ENCODE data around the gene GPC3.

The GPC3 gene

DNA sequence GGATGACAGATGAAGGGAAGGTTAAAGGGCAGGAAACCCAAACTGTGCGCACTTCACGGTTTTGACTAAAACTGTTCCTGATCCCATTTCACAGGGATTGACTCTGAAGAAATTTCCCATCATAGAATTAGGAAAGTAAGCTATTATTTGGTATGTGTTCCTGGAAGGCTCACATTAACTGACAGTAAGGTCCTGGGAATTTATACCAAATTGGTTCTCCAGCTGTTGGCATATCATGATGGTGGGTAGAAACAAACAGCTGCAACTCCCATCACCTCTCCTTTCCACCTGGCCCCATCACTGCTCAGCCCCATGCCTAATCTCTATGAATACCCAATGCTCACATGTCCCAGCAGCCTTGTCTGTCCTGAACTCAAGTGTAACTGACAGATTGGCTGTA, 121.2 kb downstream of the GPC3 start:
- TF ChIP-seq EP300 (IDR thresholded peaks at IDR 0.05; ENCODE audit: borderline replicate concordance) (no peak), CEBPB (IDR thresholded peaks at IDR 0.05) (no peak), EGR1 (IDR thresholded peaks at IDR 0.05) (no peak), NFIC (IDR thresholded peaks at IDR 0.05) (no peak), ZBTB7A (IDR thresholded peaks at IDR 0.05; ENCODE audit: low read depth) (no peak), TCF12 (IDR thresholded peaks at IDR 0.05; ENCODE audit: low read depth) (no peak), TEAD4 (IDR thresholded peaks at IDR 0.05) (no peak), FOXM1 (IDR thresholded peaks at IDR 0.05; ENCODE audit: borderline replicate concordance, low read depth) (no peak), RAD21 (IDR thresholded peaks at IDR 0.05; ENCODE audit: low read depth) (no peak), CREB1 (IDR thresholded peaks at IDR 0.05; ENCODE audit: low read depth) (no peak), YY1 (IDR thresholded peaks at IDR 0.05; ENCODE audit: low read depth) (no peak), TAF1 (IDR thresholded peaks at IDR 0.05; ENCODE audit: low read depth) (no peak)
- TF ChIP-seq, protein P1, sequence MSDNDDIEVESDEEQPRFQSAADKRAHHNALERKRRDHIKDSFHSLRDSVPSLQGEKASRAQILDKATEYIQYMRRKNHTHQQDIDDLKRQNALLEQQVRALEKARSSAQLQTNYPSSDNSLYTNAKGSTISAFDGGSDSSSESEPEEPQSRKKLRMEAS (IDR thresholded peaks at IDR 0.05), result no peak
- TF ChIP-seq, protein P2, sequence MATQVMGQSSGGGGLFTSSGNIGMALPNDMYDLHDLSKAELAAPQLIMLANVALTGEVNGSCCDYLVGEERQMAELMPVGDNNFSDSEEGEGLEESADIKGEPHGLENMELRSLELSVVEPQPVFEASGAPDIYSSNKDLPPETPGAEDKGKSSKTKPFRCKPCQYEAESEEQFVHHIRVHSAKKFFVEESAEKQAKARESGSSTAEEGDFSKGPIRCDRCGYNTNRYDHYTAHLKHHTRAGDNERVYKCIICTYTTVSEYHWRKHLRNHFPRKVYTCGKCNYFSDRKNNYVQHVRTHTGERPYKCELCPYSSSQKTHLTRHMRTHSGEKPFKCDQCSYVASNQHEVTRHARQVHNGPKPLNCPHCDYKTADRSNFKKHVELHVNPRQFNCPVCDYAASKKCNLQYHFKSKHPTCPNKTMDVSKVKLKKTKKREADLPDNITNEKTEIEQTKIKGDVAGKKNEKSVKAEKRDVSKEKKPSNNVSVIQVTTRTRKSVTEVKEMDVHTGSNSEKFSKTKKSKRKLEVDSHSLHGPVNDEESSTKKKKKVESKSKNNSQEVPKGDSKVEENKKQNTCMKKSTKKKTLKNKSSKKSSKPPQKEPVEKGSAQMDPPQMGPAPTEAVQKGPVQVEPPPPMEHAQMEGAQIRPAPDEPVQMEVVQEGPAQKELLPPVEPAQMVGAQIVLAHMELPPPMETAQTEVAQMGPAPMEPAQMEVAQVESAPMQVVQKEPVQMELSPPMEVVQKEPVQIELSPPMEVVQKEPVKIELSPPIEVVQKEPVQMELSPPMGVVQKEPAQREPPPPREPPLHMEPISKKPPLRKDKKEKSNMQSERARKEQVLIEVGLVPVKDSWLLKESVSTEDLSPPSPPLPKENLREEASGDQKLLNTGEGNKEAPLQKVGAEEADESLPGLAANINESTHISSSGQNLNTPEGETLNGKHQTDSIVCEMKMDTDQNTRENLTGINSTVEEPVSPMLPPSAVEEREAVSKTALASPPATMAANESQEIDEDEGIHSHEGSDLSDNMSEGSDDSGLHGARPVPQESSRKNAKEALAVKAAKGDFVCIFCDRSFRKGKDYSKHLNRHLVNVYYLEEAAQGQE (IDR thresholded peaks at IDR 0.05; ENCODE audit: low read depth), result no peak
- TF ChIP-seq, protein P3, sequence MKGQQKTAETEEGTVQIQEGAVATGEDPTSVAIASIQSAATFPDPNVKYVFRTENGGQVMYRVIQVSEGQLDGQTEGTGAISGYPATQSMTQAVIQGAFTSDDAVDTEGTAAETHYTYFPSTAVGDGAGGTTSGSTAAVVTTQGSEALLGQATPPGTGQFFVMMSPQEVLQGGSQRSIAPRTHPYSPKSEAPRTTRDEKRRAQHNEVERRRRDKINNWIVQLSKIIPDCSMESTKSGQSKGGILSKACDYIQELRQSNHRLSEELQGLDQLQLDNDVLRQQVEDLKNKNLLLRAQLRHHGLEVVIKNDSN (IDR thresholded peaks at IDR 0.05), result no peak

DNA sequence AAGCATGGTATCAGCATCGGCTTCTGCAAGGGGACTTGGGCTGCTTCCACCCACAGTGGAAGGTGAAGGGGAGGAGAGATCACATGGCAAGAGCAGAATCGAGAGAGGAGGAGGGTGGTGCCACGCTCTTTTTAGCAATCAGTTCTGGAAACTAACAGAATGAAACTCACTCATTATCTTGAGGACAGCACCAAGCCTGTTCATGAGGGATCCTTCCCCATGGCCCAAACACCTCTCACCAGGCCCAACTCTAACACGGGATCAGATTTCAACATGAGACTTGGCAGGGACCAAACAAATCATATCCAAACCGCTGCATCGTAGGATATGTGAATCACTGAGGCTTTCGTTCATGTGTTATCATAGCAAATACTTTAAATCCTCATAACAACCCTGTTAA, 125.5 kb downstream of the GPC3 start:
- TF ChIP-seq CEBPB (IDR thresholded peaks at IDR 0.05), result no peak
- TF ChIP-seq TCF12 (IDR thresholded peaks at IDR 0.05; ENCODE audit: low read depth), result no peak
- no peak for TF ChIP-seq FOXM1 (IDR thresholded peaks at IDR 0.05; ENCODE audit: borderline replicate concordance, low read depth)
- no peak for TF ChIP-seq RAD21 (IDR thresholded peaks at IDR 0.05; ENCODE audit: low read depth)
- no peak for TF ChIP-seq TAF1 (IDR thresholded peaks at IDR 0.05; ENCODE audit: low read depth)
- TF ChIP-seq TEAD4 (IDR thresholded peaks at IDR 0.05), result no peak
- TF ChIP-seq, protein P1 (IDR thresholded peaks at IDR 0.05), result no peak

DNA sequence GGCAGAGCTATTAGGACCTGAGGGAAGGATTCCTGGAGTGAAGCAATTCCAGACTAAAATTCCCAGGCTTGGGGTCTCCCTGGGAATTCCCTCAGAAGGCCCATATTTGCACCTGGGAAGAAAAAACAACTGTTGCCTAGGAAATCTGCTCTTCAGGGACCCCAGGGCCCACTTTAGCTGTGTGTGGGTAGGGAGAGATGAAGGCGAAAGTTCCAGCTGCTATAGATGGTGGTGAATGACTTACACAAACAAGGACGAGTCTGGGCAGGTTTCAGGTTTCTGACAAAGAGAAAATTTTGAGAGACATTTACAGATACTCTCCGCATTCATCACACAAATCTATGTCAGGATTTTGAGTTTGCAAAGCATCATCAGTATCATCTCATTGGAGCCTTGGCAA, 126.1 kb downstream of the GPC3 start:
- TF ChIP-seq, protein P2 (IDR thresholded peaks at IDR 0.05; ENCODE audit: low read depth), result no peak
- TF ChIP-seq FOXM1 (IDR thresholded peaks at IDR 0.05; ENCODE audit: borderline replicate concordance, low read depth) (no peak), TAF1 (IDR thresholded peaks at IDR 0.05; ENCODE audit: low read depth) (no peak), EP300 (IDR thresholded peaks at IDR 0.05; ENCODE audit: borderline replicate concordance) (no peak), TEAD4 (IDR thresholded peaks at IDR 0.05) (no peak), ZBTB7A (IDR thresholded peaks at IDR 0.05; ENCODE audit: low read depth) (no peak), CREB1 (IDR thresholded peaks at IDR 0.05; ENCODE audit: low read depth) (no peak), YY1 (IDR thresholded peaks at IDR 0.05; ENCODE audit: low read depth) (no peak), TCF12 (IDR thresholded peaks at IDR 0.05; ENCODE audit: low read depth) (no peak), EGR1 (IDR thresholded peaks at IDR 0.05) (no peak), CEBPB (IDR thresholded peaks at IDR 0.05) (no peak), RAD21 (IDR thresholded peaks at IDR 0.05; ENCODE audit: low read depth) (no peak), NFIC (IDR thresholded peaks at IDR 0.05) (no peak)
- TF ChIP-seq, protein P3 (IDR thresholded peaks at IDR 0.05), result no peak

DNA sequence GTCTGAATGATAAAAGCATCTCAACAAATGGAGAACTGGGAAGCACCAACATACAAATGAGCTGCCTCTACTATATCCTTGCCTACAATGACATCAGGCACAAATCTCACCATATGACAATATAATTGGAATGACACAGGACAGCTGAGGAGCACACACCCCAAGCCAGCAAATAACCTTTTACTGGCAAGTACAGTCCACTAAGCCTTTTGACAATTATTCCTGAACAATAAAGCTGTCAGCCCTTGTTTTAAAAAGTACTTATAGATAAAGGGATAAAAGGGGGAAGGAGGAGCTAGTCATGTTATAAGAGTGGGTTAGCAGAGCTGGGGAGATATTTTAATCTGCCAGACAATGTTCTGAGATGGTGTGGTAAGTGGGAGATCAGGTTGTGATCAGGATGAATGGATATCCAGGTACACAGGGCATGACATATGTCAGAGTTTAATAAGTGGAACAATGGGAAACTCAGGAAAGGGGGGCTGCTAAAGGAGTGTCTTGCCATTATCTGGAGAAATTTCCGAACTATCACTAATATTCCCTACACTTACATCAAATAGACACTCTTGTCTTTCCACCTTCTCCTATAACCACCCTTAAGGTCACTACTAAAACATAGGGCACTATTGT, 127.6 kb downstream of the GPC3 start:
- TF ChIP-seq RAD21 (IDR thresholded peaks at IDR 0.05; ENCODE audit: low read depth), result no peak
- TF ChIP-seq, protein P3 (IDR thresholded peaks at IDR 0.05), result no peak
- TF ChIP-seq, protein P1 (IDR thresholded peaks at IDR 0.05), result no peak
- no peak for TF ChIP-seq EGR1 (IDR thresholded peaks at IDR 0.05)
- no peak for TF ChIP-seq NFIC (IDR thresholded peaks at IDR 0.05)
- TF ChIP-seq TCF12 (IDR thresholded peaks at IDR 0.05; ENCODE audit: low read depth), result no peak
- no peak for TF ChIP-seq FOXM1 (IDR thresholded peaks at IDR 0.05; ENCODE audit: borderline replicate concordance, low read depth)
- no peak for TF ChIP-seq CREB1 (IDR thresholded peaks at IDR 0.05; ENCODE audit: low read depth)
- no peak for TF ChIP-seq YY1 (IDR thresholded peaks at IDR 0.05; ENCODE audit: low read depth)

DNA sequence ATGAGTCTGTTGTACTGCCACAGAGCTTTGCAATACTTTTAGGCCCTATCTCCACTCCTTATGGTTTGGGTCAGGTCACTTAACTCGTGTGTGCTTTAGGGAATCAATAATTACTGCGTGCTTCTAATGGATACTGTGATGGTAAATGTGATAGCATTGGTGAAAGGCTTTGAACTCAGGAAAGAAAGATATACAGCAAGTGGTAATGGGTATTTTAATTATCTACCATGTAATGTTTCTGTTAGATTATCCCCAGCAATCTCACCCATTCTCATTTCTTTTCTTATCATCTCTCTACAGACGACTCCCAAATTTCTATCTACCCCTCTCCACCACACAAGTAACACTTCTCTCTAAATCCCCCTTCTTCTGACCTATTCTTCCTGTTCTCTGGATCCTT, 128.6 kb downstream of the GPC3 start:
- TF ChIP-seq CREB1 (IDR thresholded peaks at IDR 0.05; ENCODE audit: low read depth) (no peak), ZBTB7A (IDR thresholded peaks at IDR 0.05; ENCODE audit: low read depth) (no peak)
- TF ChIP-seq, protein P1 (IDR thresholded peaks at IDR 0.05), result no peak

All from Ishikawa (cell line).